IPS-20b (cell line): ENCODE results near the gene RMND5B.

Source experiments
- H3K27ac ChIP-seq: one replicate; pipeline ENCODE4 v1.5.1; 2013; ENCODE audit warnings: low read length
- H3K27me3 ChIP-seq: 2 replicates; pipeline ENCODE4 v1.6.1; 2013; ENCODE audit warnings: mild to moderate bottlenecking, low read length, inconsistent platforms; ENCODE audit not compliant: insufficient read depth
- H3K36me3 ChIP-seq: 2 replicates; pipeline ENCODE4 v1.6.1; 2013; ENCODE audit warnings: low read depth, mild to moderate bottlenecking, inconsistent platforms, low read length, moderate library complexity; ENCODE audit not compliant: insufficient read depth
- H3K4me1 ChIP-seq: 2 replicates; pipeline ENCODE4 v1.6.1; 2013; ENCODE audit warnings: mild to moderate bottlenecking, control low read depth, inconsistent platforms, low read length, moderate library complexity; ENCODE audit not compliant: insufficient read depth
- H3K4me3 ChIP-seq: 2 replicates; pipeline ENCODE4 v1.5.1; 2013; ENCODE audit warnings: mild to moderate bottlenecking, low read length, inconsistent platforms
- H3K9ac ChIP-seq: 2 replicates; pipeline ENCODE4 v1.6.1; 2013; ENCODE audit warnings: low read depth, mild to moderate bottlenecking, inconsistent platforms, low read length, moderate library complexity
- H3K9me3 ChIP-seq: 2 replicates; pipeline ENCODE4 v1.6.1; 2013; ENCODE audit warnings: mild to moderate bottlenecking, low read depth, low read length, inconsistent platforms; ENCODE audit not compliant: insufficient read depth

The RMND5B gene

DNA sequence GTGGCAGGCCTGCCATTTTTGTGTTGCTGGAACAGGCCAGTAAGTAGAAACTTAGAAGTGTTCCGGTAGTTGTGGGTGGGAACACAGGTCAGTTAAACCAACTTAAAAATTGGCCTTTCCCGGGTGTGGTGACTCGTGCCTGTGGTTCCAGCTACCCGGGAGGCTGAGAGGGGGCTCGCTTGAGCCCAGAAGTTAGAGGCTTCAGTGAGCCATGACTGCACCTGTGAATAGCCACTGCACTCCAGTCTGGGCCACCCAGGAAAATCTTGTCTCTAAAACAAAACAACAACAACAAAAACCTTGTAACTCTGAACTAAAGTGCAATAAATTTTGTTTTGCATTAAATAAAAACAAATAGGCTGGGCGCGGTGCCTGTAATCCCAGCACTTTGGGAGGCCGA is 24.3 kb downstream of the RMND5B start:
- Histone ChIP-seq H3K27ac (no peak overlapping the region), H3K4me3 (no peak overlapping the region)

DNA sequence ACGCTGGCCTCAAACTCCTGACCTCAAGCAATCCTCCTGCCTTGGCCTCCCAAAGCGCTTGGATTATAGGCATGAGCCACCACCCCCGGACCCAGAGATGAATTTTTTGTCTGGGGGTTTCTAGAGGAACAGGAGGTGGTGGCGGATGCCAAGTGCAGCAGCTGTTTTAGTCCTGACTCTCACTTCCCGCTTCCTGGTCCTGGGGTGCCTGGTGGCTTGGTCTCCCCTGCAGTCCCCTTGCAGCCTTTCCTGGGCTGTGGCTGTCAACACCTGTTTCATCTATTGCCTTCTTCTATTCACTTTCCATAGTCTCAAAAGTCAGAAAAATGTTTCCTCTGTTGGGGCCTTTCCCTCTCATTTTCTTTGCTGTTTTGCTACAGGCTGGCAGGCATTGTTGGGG is 29.4 kb downstream of the RMND5B start:
- no peak overlapping the region for H3K4me3 ChIP-seq
- no peak overlapping the region for H3K27ac ChIP-seq
- peaks cover 5% of the 10 kb centered on the region for H3K27me3 ChIP-seq
- H3K4me1 ChIP-seq: peaks cover 6% of the 10 kb centered on the region; the same call in 1 of the 2 replicates
- no peaks in the 10 kb centered on the region for H3K9me3 ChIP-seq
- no peaks in the 10 kb centered on the region for H3K36me3 ChIP-seq
- H3K9ac ChIP-seq: no peak overlapping the region

More for the DNA sequence above, 24.3 kb downstream of the RMND5B start:
- Histone ChIP-seq H3K9ac (no peak overlapping the region), H3K4me1 (no peaks in the 10 kb centered on the region), H3K36me3 (peaks cover 27% of the 10 kb centered on the region), H3K9me3 (no peaks in the 10 kb centered on the region), H3K27me3 (no peaks in the 10 kb centered on the region)

DNA sequence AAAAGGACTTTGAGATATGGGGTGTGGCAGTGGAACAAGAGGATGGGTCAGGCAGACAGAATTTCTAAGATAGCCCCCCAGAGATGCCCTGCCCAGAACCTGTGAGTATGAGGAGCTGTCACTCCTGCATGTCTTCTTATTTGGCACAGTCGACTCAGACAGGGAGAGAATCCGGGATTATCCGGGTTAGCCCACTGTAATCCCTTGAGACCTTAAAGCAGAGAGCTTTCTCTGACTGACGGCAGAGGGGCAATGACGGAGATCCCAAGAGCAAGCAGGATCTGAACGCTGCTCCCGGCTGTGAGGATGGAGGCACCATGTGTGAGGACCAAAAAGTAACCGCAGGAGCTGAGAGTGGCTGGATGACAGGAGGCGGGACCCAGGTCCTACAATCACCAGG is 31.7 kb downstream of the RMND5B start:
- Histone ChIP-seq H3K9ac (no peak overlapping the region), H3K9me3 (no peaks in the 10 kb centered on the region), H3K4me1 (peaks cover 6% of the 10 kb centered on the region; the same call in 1 of the 2 replicates), H3K27me3 (peaks cover 5% of the 10 kb centered on the region), H3K4me3 (no peak overlapping the region), H3K27ac (no peak overlapping the region), H3K36me3 (no peaks in the 10 kb centered on the region)

DNA sequence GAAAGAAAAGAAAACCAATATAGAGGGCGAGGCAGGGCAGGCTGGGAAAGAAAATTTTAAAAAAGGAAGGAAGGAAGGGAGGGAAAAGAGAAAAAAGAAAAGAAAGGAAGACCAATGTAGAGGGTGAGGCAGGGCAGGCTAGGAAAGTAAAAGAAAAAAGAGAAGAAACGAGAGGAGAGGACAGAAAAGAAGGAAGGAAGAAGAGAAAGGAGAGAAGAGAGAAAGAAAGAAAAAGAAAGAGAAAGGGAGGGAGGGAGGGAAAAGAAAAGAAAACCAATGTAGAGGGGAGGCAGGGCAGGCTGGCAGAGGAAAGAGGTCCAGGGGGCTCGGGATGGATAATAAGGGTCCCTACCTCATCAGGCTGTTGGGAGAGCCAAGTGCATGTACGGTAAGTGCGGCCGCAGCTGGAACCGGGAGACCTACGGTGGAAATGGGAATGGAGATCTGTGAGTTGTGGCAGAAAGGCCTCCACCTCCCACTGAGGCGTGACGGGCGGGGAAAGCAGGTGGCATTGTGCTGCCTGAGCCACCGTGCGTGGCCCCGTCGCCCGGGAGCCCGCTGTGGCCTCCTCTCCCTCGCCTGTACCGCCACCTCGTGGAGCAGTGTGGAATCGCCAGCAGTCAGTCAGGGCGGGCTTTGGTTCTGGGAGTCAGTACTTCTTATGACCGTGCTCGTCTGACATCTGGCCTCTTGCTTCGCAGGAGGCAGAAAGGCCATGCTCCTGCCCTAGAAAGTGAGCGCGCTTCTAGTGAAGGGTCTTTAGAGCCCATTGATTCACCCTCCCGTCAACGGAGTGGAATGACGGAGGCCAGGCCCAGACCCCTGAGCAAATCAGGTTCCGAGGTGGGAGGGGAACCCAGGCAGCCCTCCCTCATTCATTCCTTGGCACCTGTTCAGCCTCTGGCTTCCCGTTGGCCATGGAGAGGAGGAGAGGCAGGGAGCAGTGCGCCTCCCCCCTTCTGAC is 33.2 kb downstream of the RMND5B start:
- H3K9me3 ChIP-seq: no peaks in the 10 kb centered on the region
- H3K4me3 ChIP-seq: peak overlapping the region; percentile 65
- H3K4me1 ChIP-seq: peaks cover 6% of the 10 kb centered on the region; the same call in 1 of the 2 replicates
- peaks cover 5% of the 10 kb centered on the region for H3K27me3 ChIP-seq
- peak overlapping the region; percentile 71; the same call in 1 of the 2 replicates for H3K9ac ChIP-seq
- H3K36me3 ChIP-seq: no peaks in the 10 kb centered on the region
- no peak overlapping the region for H3K27ac ChIP-seq

DNA sequence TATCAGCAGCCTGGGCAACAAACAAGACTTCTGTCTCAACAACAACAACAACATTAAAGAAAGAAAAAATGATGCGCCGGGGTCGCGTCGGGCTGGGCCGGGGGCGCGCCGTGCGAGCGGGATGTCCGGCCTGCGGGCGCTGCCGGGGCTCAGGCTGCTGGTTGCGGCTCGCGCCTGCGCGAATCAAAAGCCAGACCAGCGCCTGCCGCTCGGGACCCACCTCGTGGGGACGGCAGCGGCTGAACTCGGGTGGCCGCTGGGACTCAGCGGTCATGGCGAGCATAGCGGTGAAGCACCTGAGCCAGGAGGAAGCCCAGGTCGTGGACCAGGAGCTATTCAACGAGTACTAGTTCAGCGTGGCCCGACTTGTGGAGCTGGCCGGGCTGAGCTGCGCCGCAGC is 34.8 kb downstream of the RMND5B start:
- Histone ChIP-seq H3K27ac (no peak overlapping the region), H3K36me3 (no peaks in the 10 kb centered on the region), H3K4me3 (no peak overlapping the region), H3K4me1 (peaks cover 6% of the 10 kb centered on the region; the same call in 1 of the 2 replicates), H3K9me3 (no peaks in the 10 kb centered on the region), H3K9ac (no peak overlapping the region), H3K27me3 (peaks cover 5% of the 10 kb centered on the region)

DNA sequence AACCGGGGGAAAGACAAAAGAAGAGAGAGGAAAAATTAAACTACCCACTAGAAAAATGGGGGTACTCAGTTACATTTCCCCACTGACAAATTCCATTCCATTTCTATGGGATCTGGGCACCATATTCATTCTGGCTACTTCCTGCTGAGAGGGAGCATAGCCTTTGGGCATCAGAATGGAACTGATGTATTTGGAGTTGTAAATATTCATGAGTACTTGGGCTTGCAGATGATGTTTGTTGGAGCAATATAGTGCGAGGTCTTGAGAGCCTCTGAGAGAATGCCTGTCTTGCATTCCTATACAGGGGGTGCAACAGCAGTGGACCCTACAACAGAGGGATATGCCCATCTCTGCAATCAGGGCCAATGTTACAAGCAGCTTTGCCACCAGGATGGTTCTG is 39.6 kb downstream of the RMND5B start:
- no peaks in the 10 kb centered on the region for H3K36me3 ChIP-seq
- no peak overlapping the region for H3K9ac ChIP-seq
- no peaks in the 10 kb centered on the region for H3K4me1 ChIP-seq
- H3K9me3 ChIP-seq: no peaks in the 10 kb centered on the region
- no peaks in the 10 kb centered on the region for H3K27me3 ChIP-seq
- no peak overlapping the region for H3K4me3 ChIP-seq
- no peak overlapping the region for H3K27ac ChIP-seq

DNA sequence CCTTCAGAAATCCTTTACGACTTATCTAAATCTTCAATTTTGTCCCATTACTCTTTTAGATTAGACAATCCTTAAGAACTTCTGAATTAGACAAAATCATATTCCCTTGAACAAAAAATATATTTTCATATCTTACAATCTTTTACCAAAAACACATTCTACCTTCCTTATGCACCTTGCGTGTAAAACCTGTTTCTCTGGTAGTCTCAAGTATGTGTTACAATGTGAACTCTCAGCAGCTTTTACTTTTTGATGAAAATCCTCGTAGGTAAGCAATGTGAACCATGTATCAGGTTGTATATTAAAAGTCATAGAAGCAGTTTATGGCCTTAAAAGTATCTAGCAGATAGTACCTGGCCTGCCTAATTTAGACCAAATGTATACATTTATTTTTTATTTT is 43.6 kb downstream of the RMND5B start:
- Histone ChIP-seq H3K9me3 (no peaks in the 10 kb centered on the region), H3K36me3 (no peaks in the 10 kb centered on the region), H3K9ac (no peak overlapping the region), H3K4me1 (peaks cover 6% of the 10 kb centered on the region; the same call in 1 of the 2 replicates), H3K27ac (no peak overlapping the region), H3K4me3 (no peak overlapping the region), H3K27me3 (no peaks in the 10 kb centered on the region)

DNA sequence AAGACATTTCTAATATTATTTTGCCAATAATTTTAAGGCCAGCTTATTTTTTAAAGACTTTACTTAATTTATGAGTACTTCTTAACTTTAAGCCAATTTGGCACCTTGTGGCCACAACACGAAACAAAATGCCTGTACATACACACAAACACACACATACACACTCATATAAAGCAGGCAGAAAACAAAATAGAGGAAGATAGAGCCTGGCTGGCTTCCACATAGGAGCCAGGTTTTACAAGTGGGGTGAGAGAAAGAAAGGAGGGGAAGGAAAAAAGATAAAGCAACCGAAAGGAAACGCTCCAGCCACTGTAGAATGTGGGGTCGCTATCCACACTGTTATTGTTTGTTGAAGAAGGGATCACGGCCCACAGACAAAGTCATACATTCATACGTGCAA is 46.0 kb downstream of the RMND5B start:
- no peaks in the 10 kb centered on the region for H3K36me3 ChIP-seq
- no peaks in the 10 kb centered on the region for H3K27me3 ChIP-seq
- no peak overlapping the region for H3K27ac ChIP-seq
- no peak overlapping the region for H3K4me3 ChIP-seq
- peaks cover 10% of the 10 kb centered on the region; the same call in 1 of the 2 replicates for H3K4me1 ChIP-seq
- H3K9ac ChIP-seq: no peak overlapping the region
- H3K9me3 ChIP-seq: no peaks in the 10 kb centered on the region

DNA sequence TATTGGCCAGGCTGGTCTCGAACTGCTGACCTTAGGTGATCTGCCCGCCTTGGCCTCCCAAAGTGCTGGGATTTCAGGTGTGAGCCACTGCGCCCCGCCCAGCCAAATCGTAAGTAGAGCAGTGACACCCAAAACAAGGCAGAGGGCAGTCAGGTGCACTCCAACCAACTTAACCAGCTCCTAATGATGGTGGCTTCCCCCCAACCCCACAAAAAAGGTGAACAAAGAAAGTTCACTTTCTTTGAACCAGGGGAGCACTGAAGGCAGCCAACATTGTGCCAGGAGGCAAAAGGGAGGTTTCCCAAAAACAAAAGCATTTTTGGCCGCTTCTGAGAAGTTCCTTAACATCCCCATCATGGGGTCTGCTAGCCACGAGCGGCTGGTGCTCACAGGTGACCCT is 46.8 kb downstream of the RMND5B start:
- H3K27me3 ChIP-seq: no peaks in the 10 kb centered on the region
- H3K9ac ChIP-seq: peak overlapping the region; percentile 29; the same call in 1 of the 2 replicates
- H3K4me3 ChIP-seq: no peak overlapping the region
- H3K36me3 ChIP-seq: no peaks in the 10 kb centered on the region
- no peaks in the 10 kb centered on the region for H3K9me3 ChIP-seq
- peak overlapping the region; percentile 27 for H3K27ac ChIP-seq
- H3K4me1 ChIP-seq: peaks cover 12% of the 10 kb centered on the region; the same call in 1 of the 2 replicates

DNA sequence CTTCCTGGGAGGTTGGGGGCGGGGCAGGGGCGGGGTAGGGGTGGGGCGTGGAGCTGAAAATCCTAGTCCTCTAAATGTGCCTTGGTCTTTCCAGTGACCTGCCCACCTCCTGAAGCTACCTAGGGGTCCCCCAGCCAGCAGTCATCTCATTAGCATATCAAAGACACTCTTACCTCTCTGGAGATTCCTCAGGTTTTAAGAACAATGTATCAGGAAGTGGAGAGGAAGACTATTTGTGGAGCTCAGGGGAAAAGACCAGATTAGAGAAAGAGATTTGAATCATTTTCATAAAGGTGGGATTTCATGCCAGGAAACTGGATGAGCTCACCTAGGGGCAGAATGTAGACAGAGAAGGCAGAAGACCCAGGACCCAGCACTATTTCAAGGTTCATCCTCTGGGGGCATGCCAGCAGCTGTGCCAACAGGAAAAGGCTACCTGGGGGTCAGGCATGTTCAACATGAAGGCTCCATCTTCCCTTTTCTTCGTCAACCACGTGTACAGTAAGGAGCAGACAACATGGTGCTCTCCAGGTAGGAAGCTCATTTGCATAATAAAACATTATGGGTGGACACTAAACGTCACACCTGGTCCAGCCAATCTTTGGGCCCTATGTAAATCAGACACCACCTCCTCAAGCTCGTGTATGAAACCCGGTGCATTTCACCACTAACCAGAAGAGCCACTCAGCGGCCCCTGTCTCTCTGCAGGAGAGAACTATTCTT is 49.5 kb downstream of the RMND5B start:
- Histone ChIP-seq H3K36me3 (no peaks in the 10 kb centered on the region), H3K27ac (peak overlapping the region; percentile 87), H3K4me1 (peaks cover 14% of the 10 kb centered on the region; the same call in 1 of the 2 replicates), H3K4me3 (peak overlapping the region; percentile 62; the same call in 1 of the 2 replicates), H3K9ac (peak overlapping the region; percentile 73; the same call in 1 of the 2 replicates), H3K9me3 (no peaks in the 10 kb centered on the region), H3K27me3 (no peaks in the 10 kb centered on the region)

DNA sequence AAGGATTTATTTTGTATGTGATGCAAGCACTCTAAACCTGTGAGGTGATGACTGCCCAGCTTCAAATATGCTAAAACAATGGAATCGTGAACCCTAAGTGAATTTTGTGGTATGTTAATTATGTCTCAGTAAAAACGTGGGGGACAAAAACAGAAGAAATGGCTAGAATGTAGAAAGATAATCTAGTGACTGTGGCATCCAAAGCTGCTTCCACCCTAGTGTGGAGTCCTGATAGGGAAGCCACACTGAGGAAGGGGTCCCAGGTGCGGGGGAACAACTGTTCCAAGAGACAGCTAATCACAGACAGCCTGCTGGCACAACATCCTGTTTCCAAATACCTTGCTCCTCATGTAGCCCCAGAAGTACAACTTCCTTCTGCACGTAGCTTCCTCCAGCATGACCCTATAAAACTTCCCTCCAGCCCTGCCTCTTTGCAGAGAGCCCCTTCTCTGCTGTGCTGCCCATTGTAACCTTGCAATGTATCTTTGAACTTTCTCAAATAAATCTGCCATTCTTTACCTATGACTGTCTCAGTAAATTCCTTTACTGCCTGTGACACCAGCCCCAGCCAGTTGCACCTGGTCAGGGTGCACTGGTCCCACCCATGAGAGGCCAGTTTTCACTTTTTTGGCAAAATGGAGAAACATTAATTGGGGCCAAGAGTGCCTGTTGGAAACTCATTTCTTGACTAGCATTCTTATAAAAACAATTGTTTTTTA is 51.5 kb downstream of the RMND5B start:
- H3K9ac ChIP-seq: peak overlapping the region; percentile 0; the same call in 1 of the 2 replicates
- no peaks in the 10 kb centered on the region for H3K36me3 ChIP-seq
- H3K27ac ChIP-seq: peak overlapping the region; percentile 26
- no peak overlapping the region for H3K4me3 ChIP-seq
- H3K9me3 ChIP-seq: no peaks in the 10 kb centered on the region
- H3K27me3 ChIP-seq: no peaks in the 10 kb centered on the region
- H3K4me1 ChIP-seq: peaks cover 14% of the 10 kb centered on the region; the same call in 1 of the 2 replicates
